Activated CD4-positive, alpha-beta memory T cell treated with anti-CD3 and anti-CD28 coated beads for 36 hours (primary cell): ENCODE results near the gene AP1AR. TPM values are rescaled to one million over a fixed set of nuclear protein-coding genes. Genes with fewer than 3 reads are reported as not detected.
"Not testable (repeated sequence)": the region's sequence is repeated elsewhere in the genome, so short reads cannot be mapped to it uniquely, and the experiment has no call there.

Experiments
- CTCF ChIA-PET: fragments of 350-600 bp; sonication (Branson Sonifier 250); formaldehyde crosslinking; loops from one replicate; lab custom pipeline; 2021; ENCODE audit warnings: antibody characterized with exemption, inconsistent platforms; lab: Charles Lee
- POLR2A ChIA-PET: fragments of 350-600 bp; sonication (Branson Sonifier 250); formaldehyde crosslinking; loops from one replicate; lab custom pipeline; 2021; ENCODE audit warnings: antibody characterized with exemption; lab: Charles Lee
- DNase-seq: peaks from one replicate; pipeline ENCODE4 v3.0.0-alpha.2; 2020
- H3K27ac Mint-ChIP-seq: one replicate; pipeline ENCODE4 v1.8.0; 2021; ENCODE audit warnings: mixed read lengths
- H3K27me3 Mint-ChIP-seq: one replicate; pipeline ENCODE4 v1.8.0; 2021; ENCODE audit warnings: mixed read lengths
- H3K36me3 Mint-ChIP-seq: one replicate; pipeline ENCODE4 v1.8.0; 2021; ENCODE audit warnings: mixed read lengths
- H3K4me1 Mint-ChIP-seq: one replicate; pipeline ENCODE4 v1.8.0; 2021; ENCODE audit warnings: low read depth, mixed read lengths
- H3K4me3 Mint-ChIP-seq: one replicate; pipeline ENCODE4 v1.8.0; 2021; ENCODE audit warnings: mild to moderate bottlenecking, mixed read lengths
- H3K9me3 Mint-ChIP-seq: one replicate; pipeline ENCODE4 v1.8.0; 2021; ENCODE audit warnings: mixed read lengths
- intact Hi-C: fragments of 100-400 bp; cut with micrococcal nuclease; formaldehyde crosslinking; loops from one replicate; pipeline ENCODE4 v1.15.1; 2023
- total RNA-seq, 2 experiments: library from RNA; stranded (reverse); gene quantifications; one replicate each; pipeline ENCODE4 v1.2.3, GENCODE V29; 2021

AP1AR gene
- total RNA-seq, 2 experiments from 2014 or later = 15.4 to 19.1 TPM

DNA sequence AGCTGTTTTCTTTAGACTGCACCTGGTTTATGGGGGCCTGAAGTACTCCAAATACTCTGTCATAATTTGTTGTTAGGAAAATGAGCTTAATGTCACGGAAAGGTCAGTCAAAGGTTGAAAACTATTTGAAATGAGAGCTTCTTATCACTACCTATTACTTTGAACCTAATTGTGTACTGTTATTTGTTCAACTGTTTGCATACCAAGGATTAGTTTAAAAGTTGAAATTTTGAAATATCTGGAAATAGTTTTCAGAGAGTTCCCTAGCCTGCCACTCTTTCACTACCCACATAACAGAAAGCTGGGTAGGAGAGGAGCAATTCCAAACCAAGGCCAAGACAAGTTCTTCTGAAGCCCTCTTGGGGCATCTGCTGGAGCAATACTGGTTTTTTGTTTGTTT, 28.0 kb upstream of the AP1AR start:
- peaks cover 1% of the 10 kb centered on the region for H3K27me3 Mint-ChIP-seq
- CTCF ChIA-PET = interaction anchor here (1.2 kb wide), 1 partner anchor 31 kb away, joined by 3 read pairs; no protein-coding TSS in a partner anchor

GRCh38 chr4:112206431-112206830, 25.2 kb upstream of the AP1AR start:
- DNase-seq = no peak
- no peak overlapping the region for H3K27ac Mint-ChIP-seq
- no peaks in the 10 kb centered on the region for H3K9me3 Mint-ChIP-seq
- no peak overlapping the region for H3K4me3 Mint-ChIP-seq
- H3K36me3 Mint-ChIP-seq = no peaks in the 10 kb centered on the region
- intact Hi-C loops = no loop called here
- H3K4me1 Mint-ChIP-seq = no peaks in the 10 kb centered on the region
- CTCF ChIA-PET = no interaction called here
- POLR2A ChIA-PET = no interaction called here
- peaks cover 1% of the 10 kb centered on the region for H3K27me3 Mint-ChIP-seq

More for the DNA sequence above, 28.0 kb upstream of the AP1AR start:
- H3K9me3 Mint-ChIP-seq = no peaks in the 10 kb centered on the region
- DNase-seq = no peak
- H3K4me3 Mint-ChIP-seq = no peak overlapping the region
- intact Hi-C loops = loop anchor here (5.0 kb wide), 1 partner anchor 534 kb away; no protein-coding TSS in a partner anchor
- no peak overlapping the region for H3K27ac Mint-ChIP-seq
- POLR2A ChIA-PET = no interaction called here
- H3K36me3 Mint-ChIP-seq = no peaks in the 10 kb centered on the region
- peaks cover 19% of the 10 kb centered on the region for H3K4me1 Mint-ChIP-seq

GRCh38 chr4:112208137-112209095, 23.2 kb upstream of the AP1AR start:
- H3K4me1 Mint-ChIP-seq, H3K4me3 Mint-ChIP-seq, H3K36me3 Mint-ChIP-seq, intact Hi-C loops, H3K9me3 Mint-ChIP-seq, H3K27me3 Mint-ChIP-seq, H3K27ac Mint-ChIP-seq, DNase-seq, CTCF ChIA-PET: not testable (repeated sequence)
- POLR2A ChIA-PET = interaction anchor here (0.8 kb wide), 1 partner anchor 108 kb away, joined by 3 read pairs; no protein-coding TSS in a partner anchor

- ChIA-PET POLR2A (no interaction called here), CTCF (no interaction called here)
- no peaks in the 10 kb centered on the region for H3K27me3 Mint-ChIP-seq
- no peaks in the 10 kb centered on the region for H3K9me3 Mint-ChIP-seq
- DNase-seq = no peak
- H3K27ac Mint-ChIP-seq = no peak overlapping the region
- H3K36me3 Mint-ChIP-seq = no peaks in the 10 kb centered on the region
- intact Hi-C loops = no loop called here
- H3K4me1 Mint-ChIP-seq = peaks cover 4% of the 10 kb centered on the region
- no peak overlapping the region for H3K4me3 Mint-ChIP-seq
Measured at GRCh38 chr4:112210777-112211176, 20.8 kb upstream of the AP1AR start.

GRCh38 chr4:112213091-112213490, 18.5 kb upstream of the AP1AR start:
- POLR2A ChIA-PET = no interaction called here
- H3K27me3 Mint-ChIP-seq = no peaks in the 10 kb centered on the region
- no peaks in the 10 kb centered on the region for H3K9me3 Mint-ChIP-seq
- CTCF ChIA-PET = interaction anchor here (1.1 to 1.7 kb wide), 2 partner anchors 10 to 33 kb away, joined by 3 to 7 read pairs; no protein-coding TSS in a partner anchor
- intact Hi-C loops = no loop called here
- DNase-seq = no peak
- peaks cover 4% of the 10 kb centered on the region for H3K4me1 Mint-ChIP-seq
- H3K36me3 Mint-ChIP-seq = no peaks in the 10 kb centered on the region
- H3K4me3 Mint-ChIP-seq = no peak overlapping the region
- no peak overlapping the region for H3K27ac Mint-ChIP-seq

- POLR2A ChIA-PET = interaction anchor here (1.7 kb wide), 1 partner anchor 68 kb away, joined by 5 read pairs; no protein-coding TSS in a partner anchor
- intact Hi-C loops = loop anchor here (1.0 kb wide), 2 partner anchors 17 to 309 kb away; partner anchors contain the start of gene AP1AR
- no peaks in the 10 kb centered on the region for H3K27me3 Mint-ChIP-seq
Measured at GRCh38 chr4:112213856-112214255, 17.7 kb upstream of the AP1AR start.

GRCh38 chr4:112214390-112215264, 17.0 kb upstream of the AP1AR start:
- Mint-ChIP-seq H3K27me3 (no peaks in the 10 kb centered on the region), H3K4me3 (no peak overlapping the region), H3K9me3 (no peaks in the 10 kb centered on the region), H3K4me1 (peaks cover 8% of the 10 kb centered on the region), H3K36me3 (no peaks in the 10 kb centered on the region), H3K27ac (no peak overlapping the region)
- ChIA-PET CTCF (interaction anchor here (1.1 to 1.9 kb wide), 7 partner anchors 9 to 389 kb away, joined by 3 to 22 read pairs (median 6); partner anchors contain the start of gene AP1AR), POLR2A (interaction anchor here (1.7 kb wide), 1 partner anchor 69 kb away, joined by 5 read pairs; no protein-coding TSS in a partner anchor)
- no peak for DNase-seq
- intact Hi-C loops = loop anchor here (1.0 kb wide), 2 partner anchors 17 to 309 kb away; partner anchors contain the start of gene AP1AR

More at GRCh38 chr4:112213856-112214255, 17.7 kb upstream of the AP1AR start:
- no peak for DNase-seq
- Mint-ChIP-seq H3K4me3 (no peak overlapping the region), H3K9me3 (no peaks in the 10 kb centered on the region), H3K27ac (no peak overlapping the region), H3K36me3 (no peaks in the 10 kb centered on the region), H3K4me1 (peaks cover 8% of the 10 kb centered on the region)
- CTCF ChIA-PET = interaction anchor here (1.1 to 1.9 kb wide), 7 partner anchors 10 to 390 kb away, joined by 3 to 22 read pairs (median 6); partner anchors contain the start of gene AP1AR

DNA sequence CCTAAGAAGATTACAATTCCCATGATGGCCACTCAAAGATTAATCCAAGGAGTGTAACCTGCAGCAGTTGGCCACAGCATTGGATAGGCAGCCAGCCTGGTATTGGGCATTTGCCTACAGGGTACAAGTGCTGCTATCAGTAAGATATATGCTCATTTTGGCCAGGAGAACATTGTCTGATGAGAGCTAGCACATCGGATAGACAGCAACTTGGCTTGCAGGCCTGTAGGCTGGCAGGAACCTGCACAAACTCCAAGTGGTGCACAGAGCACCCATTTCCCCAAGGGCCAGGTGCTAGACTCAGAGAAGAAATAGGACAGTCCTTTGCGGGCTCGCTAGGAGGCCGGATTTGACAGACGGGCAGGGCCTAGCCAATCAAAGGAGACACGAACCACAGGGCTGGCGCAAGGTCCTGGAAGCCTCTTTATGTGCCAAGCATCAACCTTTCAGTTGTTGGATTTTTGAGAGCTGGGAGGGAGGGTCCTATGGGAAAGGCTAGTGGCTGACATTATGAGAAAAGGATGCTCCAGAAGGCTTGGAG, 11.7 kb upstream of the AP1AR start:
- intact Hi-C loops = no loop called here
- Mint-ChIP-seq H3K4me1 (peaks cover 4% of the 10 kb centered on the region), H3K36me3 (no peaks in the 10 kb centered on the region), H3K9me3 (peaks cover 5% of the 10 kb centered on the region), H3K4me3 (no peak overlapping the region), H3K27me3 (no peaks in the 10 kb centered on the region), H3K27ac (no peak overlapping the region)
- ChIA-PET CTCF (interaction anchor here (0.6 to 1.0 kb wide), 2 partner anchors 12 to 499 kb away, joined by 3 read pairs; partner anchors contain the start of gene AP1AR), POLR2A (no interaction called here)
- DNase-seq = no peak

GRCh38 chr4:112222219-112222955, 9.2 kb upstream of the AP1AR start:
- no peaks in the 10 kb centered on the region for H3K27me3 Mint-ChIP-seq
- peaks cover 4% of the 10 kb centered on the region for H3K4me1 Mint-ChIP-seq
- DNase-seq = no peak
- H3K36me3 Mint-ChIP-seq = no peaks in the 10 kb centered on the region
- no peak overlapping the region for H3K27ac Mint-ChIP-seq
- peaks cover 5% of the 10 kb centered on the region for H3K9me3 Mint-ChIP-seq
- no peak overlapping the region for H3K4me3 Mint-ChIP-seq
- ChIA-PET POLR2A (no interaction called here), CTCF (interaction anchor here (2.0 kb wide), 1 partner anchor 8 kb away, joined by 7 read pairs; no protein-coding TSS in a partner anchor)
- intact Hi-C loops = no loop called here

GRCh38 chr4:112225157-112225556, 6.4 kb upstream of the AP1AR start:
- POLR2A ChIA-PET = no interaction called here
- peaks cover 1% of the 10 kb centered on the region for H3K4me1 Mint-ChIP-seq
- DNase-seq = no peak
- intact Hi-C loops = no loop called here
- H3K9me3 Mint-ChIP-seq = peaks cover 5% of the 10 kb centered on the region
- no peaks in the 10 kb centered on the region for H3K27me3 Mint-ChIP-seq
- H3K27ac Mint-ChIP-seq = no peak overlapping the region
- H3K36me3 Mint-ChIP-seq = no peaks in the 10 kb centered on the region
- CTCF ChIA-PET = interaction anchor here (0.6 kb wide), 1 partner anchor 49 kb away, joined by 3 read pairs; no protein-coding TSS in a partner anchor
- H3K4me3 Mint-ChIP-seq = no peak overlapping the region
